SIG-M5 treated with dmso at 0.1 percent for 504 hours (cell line): ENCODE results near the gene ABLIM2.

Experiments used
- DNase-seq: peaks from one replicate; lab custom pipeline; 2025; ENCODE audit not compliant: unreplicated experiment; lab: John Stamatoyannopoulos, UW

ABLIM2 gene

GRCh38 chr4:8123389-8123788 lies 35.2 kb downstream of the ABLIM2 start:
- DNase-seq, result no peak

- no peak for DNase-seq
Observed at GRCh38 chr4:8122746-8123145, 35.9 kb downstream of the ABLIM2 start.

- no peak for DNase-seq
Observed at GRCh38 chr4:8121292-8122015, 37.2 kb downstream of the ABLIM2 start.

GRCh38 chr4:8120501-8120900 lies 38.1 kb downstream of the ABLIM2 start:
- DNase-seq, result no peak

- no peak for DNase-seq
Observed at GRCh38 chr4:8119877-8120276, 38.7 kb downstream of the ABLIM2 start.

- DNase-seq, result no peak
Observed at GRCh38 chr4:8118531-8118930, 40.1 kb downstream of the ABLIM2 start.

GRCh38 chr4:8118035-8118434 lies 40.6 kb downstream of the ABLIM2 start:
- no peak for DNase-seq

- peak; percentile 2 for DNase-seq
Observed at GRCh38 chr4:8117278-8117682, 41.3 kb downstream of the ABLIM2 start.

- no peak for DNase-seq
Observed at GRCh38 chr4:8115916-8116315, 42.7 kb downstream of the ABLIM2 start.

- DNase-seq, result no peak
Observed at GRCh38 chr4:8115203-8115520, 43.5 kb downstream of the ABLIM2 start.

- DNase-seq, result no peak
Observed at GRCh38 chr4:8114456-8115202, 44.0 kb downstream of the ABLIM2 start.

GRCh38 chr4:8113611-8114377 lies 44.8 kb downstream of the ABLIM2 start:
- DNase-seq, result no peak

- DNase-seq, result no peak
Observed at GRCh38 chr4:8112672-8113071, 45.9 kb downstream of the ABLIM2 start.

- DNase-seq, result no peak
Observed at GRCh38 chr4:8112036-8112576, 46.5 kb downstream of the ABLIM2 start.

GRCh38 chr4:8110071-8110986 lies 48.3 kb downstream of the ABLIM2 start:
- no peak for DNase-seq

- no peak for DNase-seq
Observed at GRCh38 chr4:8109406-8110065, 49.1 kb downstream of the ABLIM2 start.

- DNase-seq, result no peak
Observed at GRCh38 chr4:8108991-8109390, 49.6 kb downstream of the ABLIM2 start.

- no peak for DNase-seq
Observed at GRCh38 chr4:8108261-8108660, 50.4 kb downstream of the ABLIM2 start.

- DNase-seq, result no peak
Observed at GRCh38 chr4:8107146-8107657, 51.4 kb downstream of the ABLIM2 start.

GRCh38 chr4:8106451-8107025 lies 52.1 kb downstream of the ABLIM2 start:
- DNase-seq, result no peak
